ENCODE results near the gene AZGP1.

DNA sequence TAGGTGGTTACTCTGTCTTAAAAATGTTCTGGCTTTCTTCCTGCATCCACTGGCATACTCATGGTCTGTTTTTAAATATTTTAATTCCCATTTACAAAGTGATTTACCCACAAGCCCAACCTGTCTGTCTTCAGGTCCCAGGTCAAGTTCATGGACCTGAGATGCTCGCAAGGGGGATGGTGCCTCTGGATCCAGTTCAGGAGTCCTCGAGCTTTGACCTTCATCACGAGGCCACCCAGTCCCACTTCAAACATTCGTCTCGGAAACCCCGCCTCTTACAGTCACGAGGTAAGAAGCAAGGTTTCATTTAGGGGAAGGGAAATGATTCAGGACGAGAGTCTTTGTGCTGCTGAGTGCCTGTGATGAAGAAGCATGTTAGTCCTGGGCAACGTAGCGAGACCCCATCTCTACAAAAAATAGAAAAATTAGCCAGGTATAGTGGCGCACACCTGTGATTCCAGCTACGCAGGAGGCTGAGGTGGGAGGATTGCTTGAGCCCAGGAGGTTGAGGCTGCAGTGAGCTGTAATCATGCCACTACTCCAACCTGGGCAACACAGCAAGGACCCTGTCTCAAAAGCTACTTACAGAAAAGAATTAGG is 48.3 kb upstream of the AZGP1 start:
- TF ChIP-seq, protein P1, sequence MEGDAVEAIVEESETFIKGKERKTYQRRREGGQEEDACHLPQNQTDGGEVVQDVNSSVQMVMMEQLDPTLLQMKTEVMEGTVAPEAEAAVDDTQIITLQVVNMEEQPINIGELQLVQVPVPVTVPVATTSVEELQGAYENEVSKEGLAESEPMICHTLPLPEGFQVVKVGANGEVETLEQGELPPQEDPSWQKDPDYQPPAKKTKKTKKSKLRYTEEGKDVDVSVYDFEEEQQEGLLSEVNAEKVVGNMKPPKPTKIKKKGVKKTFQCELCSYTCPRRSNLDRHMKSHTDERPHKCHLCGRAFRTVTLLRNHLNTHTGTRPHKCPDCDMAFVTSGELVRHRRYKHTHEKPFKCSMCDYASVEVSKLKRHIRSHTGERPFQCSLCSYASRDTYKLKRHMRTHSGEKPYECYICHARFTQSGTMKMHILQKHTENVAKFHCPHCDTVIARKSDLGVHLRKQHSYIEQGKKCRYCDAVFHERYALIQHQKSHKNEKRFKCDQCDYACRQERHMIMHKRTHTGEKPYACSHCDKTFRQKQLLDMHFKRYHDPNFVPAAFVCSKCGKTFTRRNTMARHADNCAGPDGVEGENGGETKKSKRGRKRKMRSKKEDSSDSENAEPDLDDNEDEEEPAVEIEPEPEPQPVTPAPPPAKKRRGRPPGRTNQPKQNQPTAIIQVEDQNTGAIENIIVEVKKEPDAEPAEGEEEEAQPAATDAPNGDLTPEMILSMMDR (IDR thresholded peaks at IDR 0.05): no peak
- TF ChIP-seq POLR2A (IDR thresholded peaks at IDR 0.05) (no peak), EP300 (IDR thresholded peaks at IDR 0.05) (no peak)
